Skin epidermis (tissue), 12 donors: ENCODE measurements around the gene IFIT1.
"Not testable (repeated sequence)": the region's sequence is repeated elsewhere in the genome, so short reads cannot be mapped to it uniquely, and the experiment has no call there.

Experiments
- H3K27ac ChIP-seq, 21 experiments: fragments of 200-600 bp; sonication (generic) in 11 of 21; one replicate each; pipeline ENCODE4 v1.5.0; 2020; ENCODE audit warnings: mild to moderate bottlenecking in 3 of 21, inconsistent platforms in 2 of 21, moderate library complexity in 2 of 21
- H3K4me3 ChIP-seq, 7 experiments: fragments of 200-600 bp; sonication (generic) in 2 of 7; one replicate each; pipeline ENCODE4 v1.5.0; 2020; ENCODE audit warnings: inconsistent platforms in 2 of 7, mild to moderate bottlenecking in 2 of 7, moderate library complexity in 1 of 7

The IFIT1 gene

DNA sequence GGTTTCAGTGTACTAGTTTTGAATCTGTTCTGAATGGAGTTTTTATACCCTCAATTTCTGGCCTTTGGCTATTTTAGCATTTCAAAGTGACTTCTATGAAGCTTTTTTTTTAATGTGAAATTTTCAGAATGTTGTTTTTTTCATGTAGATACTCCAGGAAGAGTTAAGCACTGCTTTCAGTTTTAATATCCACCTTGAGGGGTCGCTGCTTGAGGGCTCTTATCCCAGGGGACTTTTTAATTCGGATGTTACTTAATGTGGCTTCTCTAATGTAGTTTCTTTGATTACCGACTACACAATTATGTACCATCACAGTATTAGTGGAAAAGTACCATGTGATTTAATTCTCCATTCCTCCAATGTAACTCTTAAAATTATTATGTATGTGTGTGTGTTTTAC is 27.1 kb downstream of the IFIT1 start:
- H3K4me3 ChIP-seq = no peak overlapping the region
- no peak overlapping the region for H3K27ac ChIP-seq

DNA sequence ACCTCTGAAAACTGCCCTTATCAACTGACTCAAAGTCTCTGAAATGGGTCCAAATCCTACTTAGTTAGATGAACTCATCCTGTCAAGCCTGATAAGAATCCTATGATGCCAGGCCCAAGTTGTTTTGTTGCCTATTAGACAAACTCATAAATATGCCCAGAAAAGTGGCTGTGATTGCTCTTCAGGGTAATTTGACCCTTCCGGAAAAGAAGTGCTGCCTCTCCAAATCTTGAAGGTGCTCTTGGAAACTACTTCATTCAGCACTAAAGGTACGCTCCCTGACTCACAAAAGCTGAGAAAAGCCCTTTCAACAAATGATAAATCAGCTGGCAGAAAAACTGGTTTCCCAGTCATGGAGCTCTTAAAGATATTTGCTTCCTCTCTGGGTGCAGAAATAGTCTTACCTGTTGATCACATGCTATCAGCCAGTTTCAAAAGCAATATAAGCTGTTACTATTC is 28.6 kb downstream of the IFIT1 start:
- Histone ChIP-seq H3K4me3 (no peak overlapping the region), H3K27ac (no peak overlapping the region)

DNA sequence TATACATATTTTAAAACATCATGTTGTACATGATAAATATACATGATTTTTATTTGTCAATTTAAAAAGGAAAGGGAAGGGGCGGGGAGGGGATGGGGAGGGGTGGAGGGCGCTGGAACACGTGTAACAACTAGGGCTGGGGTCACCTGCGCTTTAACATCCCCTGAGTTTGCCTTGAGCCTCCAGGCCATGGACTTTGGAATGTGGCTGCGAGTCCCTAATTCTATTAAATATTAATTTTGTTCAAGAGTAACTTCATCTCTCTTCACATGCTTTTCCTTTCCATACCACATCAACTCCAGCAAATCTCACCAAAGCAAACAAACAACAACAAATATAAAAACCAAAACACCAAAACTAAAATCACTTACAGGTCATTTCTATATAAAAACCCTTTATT is 32.6 kb downstream of the IFIT1 start:
- H3K27ac ChIP-seq = no peak overlapping the region
- no peak overlapping the region for H3K4me3 ChIP-seq

DNA sequence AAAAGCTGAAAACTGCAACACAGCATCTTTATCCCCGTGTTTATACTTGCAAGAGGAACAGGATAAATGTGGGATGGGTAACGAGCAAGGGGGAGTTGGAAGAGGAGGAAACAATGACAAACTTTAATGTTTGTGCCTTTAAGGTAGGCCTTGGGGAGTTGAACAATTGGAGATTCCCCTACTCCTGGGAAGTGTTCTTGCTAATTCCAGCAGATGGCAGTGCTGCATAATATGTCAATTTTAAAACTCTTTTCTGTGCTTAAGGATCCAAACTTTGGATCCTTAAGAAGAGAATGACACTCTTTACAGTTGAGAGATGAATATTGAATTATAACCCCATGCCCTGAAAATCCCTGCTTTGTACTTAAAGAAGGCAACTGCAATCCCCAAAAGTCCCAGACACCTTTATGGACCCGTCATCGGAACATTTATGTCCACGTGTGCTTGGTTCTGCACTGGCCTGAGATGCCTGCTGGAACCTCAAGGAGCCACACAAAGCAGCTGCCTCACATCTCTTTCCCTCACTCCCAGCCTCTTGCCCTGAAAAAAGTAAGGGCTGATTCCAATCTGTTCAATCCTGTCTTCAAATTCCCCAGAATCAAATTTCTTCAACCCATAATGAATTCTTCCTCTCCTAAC is 33.9 kb downstream of the IFIT1 start:
- Histone ChIP-seq H3K4me3 (no peak overlapping the region), H3K27ac (no peak overlapping the region)

DNA sequence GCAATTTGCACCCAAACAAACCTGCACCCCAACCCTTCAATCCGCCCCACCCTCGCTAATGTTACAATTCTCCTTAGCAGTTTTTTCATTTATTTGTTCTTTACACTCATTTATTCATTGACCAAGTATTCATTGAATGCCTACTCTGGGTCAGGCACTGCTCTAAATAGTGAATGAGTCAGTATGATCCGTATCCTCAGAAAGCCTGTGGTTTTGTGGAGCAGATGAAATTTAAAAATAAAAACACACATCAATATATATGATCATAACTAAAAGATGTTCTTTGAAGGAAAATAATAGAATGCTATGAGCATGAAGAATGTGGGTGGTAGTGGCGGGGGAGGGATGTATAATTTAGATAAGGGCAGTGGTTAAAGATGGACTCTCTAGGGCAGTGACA is 35.2 kb downstream of the IFIT1 start:
- H3K4me3 ChIP-seq = no peak overlapping the region
- H3K27ac ChIP-seq = no peak overlapping the region

DNA sequence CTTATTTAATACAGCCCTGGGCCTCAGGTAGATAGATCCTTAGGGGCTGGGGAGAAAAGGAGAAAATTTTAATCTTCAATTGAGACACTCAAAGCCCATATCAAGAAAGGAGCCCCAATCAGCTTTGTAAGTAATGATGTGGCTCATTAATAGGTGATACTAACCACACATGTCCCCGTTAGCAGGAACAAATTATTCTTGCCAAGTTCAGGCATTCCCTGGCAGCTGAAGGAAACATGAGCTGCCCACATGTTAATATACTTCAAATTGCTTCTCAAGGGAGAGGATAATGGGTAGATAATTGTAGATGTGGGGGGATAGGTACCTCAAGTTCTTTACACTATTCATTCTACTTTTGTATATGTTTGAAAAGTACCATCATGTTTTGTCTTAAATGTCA is 36.5 kb downstream of the IFIT1 start:
- H3K4me3 ChIP-seq = no peak overlapping the region
- no peak overlapping the region for H3K27ac ChIP-seq

DNA sequence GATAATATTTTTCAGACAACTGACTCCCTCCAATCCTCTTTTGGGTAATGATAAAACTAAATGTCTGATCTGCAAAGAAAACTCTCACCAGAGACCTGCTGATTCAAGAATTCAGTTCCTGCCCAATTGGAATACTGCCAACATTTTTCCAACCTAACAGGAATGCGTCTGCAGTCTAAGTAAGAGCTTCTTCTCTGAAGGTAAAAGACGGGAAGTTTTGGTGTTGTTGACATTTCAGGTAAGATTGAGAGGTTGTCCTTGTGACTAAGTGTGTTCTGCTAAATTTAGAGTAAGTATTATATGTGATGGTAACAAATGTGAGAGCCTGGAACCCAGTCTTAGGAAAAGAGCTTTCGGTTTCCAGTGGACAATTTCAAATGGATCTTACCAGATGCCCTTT is 39.6 kb downstream of the IFIT1 start:
- H3K4me3 ChIP-seq = no peak overlapping the region

DNA sequence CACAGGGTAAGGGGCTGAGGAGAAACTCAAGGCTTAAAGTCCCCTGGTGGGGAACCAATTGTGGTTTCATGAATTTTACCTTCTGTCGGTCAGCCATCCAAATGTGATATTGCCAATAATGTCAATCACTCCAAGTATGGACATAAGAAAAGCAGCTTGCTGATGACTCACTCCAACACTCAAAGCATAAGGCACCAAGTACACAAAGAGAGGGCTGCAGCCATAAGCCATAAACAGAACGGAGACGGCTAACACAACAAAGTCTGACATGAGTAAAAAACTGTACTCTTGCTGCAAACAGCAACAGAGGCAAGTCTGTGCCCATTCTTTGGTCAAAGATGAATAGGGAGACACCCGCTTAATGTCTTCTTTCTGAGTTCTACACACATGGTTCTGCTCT is 46.1 kb downstream of the IFIT1 start:
- H3K27ac ChIP-seq = no peak overlapping the region
- no peak overlapping the region for H3K4me3 ChIP-seq

More for the DNA sequence above, 39.6 kb downstream of the IFIT1 start:
- H3K27ac ChIP-seq = no peak overlapping the region

DNA sequence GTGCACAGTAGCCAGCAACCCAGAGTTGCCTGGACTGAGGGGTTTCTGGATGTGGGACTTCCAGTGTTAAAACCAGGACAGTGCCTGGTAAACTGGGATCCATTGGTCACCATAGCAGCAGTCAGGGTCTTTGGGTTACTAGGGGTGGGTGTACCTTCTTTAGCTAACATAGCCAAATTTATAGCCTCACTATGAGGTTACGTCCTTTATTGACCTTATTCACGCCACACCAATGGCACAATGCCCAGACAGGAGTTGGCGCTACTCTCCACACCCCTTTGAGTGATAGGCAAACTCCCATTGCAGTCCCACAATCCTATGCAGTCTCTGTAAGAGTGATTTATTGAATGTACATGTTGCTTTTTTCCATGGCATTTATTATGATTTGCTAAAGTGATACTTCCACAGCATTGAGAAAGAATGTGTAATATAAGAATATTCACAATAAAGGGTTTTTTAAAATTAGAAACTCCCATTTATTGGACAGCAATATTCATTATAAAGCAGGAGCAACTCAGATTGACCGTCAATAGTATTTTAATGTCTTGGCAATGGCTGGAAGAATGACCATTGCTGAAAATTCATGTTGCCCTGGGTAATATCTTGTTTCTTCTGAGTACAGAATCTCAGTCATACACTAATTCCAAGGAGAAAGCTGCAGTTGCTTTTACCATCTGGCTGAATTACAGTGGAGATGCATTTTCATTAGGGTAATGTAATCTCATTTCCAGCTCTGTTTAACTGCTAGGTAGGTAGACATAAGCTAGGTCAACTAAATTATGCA is 48.0 kb downstream of the IFIT1 start:
- Histone ChIP-seq H3K27ac (no peak overlapping the region), H3K4me3 (no peak overlapping the region)

DNA sequence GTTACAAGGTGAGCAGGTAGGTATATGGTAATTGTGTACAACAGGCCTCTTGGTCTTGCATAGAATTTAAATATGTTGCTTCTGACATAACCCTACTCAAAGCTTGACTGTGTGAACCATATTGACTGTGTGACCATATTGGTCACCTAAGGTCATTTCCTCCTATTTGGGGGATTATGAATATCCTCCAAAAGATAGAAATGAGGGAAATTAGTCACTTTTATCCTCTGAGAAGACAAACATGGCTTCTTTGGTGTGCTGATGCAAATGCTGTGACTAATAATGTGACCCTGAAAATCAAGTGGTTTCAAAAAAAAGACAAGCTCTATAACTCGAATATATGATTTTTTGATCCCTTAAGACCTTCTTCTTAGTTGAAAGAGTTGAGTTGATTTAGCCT is 49.9 kb downstream of the IFIT1 start:
- no peak overlapping the region for H3K4me3 ChIP-seq
- no peak overlapping the region for H3K27ac ChIP-seq

DNA sequence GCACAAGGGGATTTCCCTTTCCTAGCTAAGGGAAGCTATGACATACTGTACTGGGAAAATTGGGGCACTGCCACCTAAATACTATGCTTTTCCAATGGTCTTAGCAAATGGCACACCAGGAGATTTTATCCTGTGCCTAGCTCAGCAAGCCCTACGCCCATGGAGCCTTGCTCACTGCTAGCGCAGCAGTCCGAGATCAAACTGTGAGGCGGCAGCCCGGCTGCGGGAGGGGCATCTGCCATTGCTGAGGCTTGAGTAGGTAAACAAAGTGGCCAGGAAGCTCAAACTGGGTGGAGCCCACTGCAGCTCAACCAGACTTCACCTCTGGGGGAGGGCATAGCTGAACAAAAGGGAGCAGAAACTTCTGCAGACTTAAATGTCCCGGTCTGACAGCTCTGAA is 52.4 kb downstream of the IFIT1 start:
- H3K4me3 ChIP-seq = not testable (repeated sequence)

DNA sequence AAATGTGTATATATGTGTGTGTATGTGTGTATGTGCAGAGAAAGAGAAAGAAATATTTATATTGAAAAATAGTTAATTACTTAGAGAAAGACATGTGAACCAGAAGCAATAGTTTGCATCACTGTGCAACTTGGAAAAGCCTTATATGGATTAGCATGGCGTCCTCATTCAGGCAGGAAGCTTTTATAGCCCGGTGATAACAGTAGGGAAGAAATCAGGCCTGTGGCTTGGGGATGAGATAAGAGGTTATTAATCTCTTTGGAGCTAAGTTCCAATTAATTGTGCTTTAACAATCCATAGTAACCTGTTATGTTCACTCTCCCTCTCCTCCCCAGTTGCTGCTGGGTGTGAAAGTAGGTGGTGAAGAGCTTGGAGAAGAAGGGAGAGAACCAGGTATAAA is 58.5 kb downstream of the IFIT1 start:
- Histone ChIP-seq H3K27ac (no peak overlapping the region), H3K4me3 (no peak overlapping the region)

More for the DNA sequence above, 52.4 kb downstream of the IFIT1 start:
- not testable (repeated sequence) for H3K27ac ChIP-seq

DNA sequence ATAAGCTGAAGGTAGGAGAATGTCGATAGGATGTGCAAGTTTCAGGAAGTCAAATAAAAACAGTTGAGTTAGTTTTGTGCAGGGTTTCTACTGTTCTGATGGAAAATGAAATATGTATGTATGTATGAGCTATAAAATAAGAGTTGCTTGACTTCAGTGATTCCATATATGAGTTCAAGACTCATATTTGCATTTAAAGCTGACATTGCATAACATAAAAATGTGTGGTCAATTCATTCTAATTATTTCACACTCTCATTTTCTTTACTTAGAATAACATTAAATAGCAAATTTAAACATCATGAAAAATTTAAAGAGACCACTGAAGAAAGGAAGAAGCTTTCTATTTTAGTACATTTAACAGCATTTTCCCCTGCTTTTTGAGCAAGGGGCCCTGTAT is 59.8 kb downstream of the IFIT1 start:
- no peak overlapping the region for H3K27ac ChIP-seq

DNA sequence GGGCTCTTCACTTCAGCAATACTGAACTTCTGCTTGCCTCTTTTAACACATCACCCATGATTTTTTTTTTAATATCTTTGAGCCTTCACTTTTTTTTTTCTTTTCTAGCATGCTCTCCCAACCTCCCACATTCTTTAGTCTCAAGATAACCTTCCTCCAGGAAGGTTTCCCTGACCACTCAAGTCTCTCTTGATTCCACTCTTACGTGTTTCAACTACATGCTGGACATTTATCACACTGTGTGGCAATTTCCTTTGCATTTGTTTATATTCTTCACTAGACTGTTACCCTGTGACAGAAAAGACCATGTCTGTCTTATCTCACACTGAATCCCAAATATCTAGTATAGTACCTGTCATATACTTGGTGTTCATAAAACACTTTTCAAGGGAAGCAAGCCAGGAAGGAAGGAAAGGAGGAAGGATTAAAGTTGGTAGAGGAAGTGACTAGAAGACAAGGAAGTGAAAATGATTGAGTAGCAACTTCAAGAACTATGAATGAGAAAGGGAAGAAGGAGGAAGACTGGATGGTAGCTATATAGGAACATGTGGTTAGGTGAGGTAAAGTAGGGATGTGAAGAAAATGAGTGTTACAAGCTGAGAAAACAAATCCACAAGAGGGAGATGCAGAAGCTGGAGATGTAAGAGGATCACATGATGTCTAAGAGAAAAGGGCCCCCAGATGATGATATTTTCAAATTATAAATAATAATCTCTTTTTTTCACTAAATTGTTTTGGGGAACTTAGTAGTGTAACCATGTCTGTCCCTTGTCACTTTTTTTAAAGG is 62.3 kb downstream of the IFIT1 start:
- Histone ChIP-seq H3K4me3 (no peak overlapping the region), H3K27ac (no peak overlapping the region)

More for the DNA sequence above, 59.8 kb downstream of the IFIT1 start:
- H3K4me3 ChIP-seq = no peak overlapping the region
